GM10266 (cell line): Measurements from ENCODE around the gene GSE1.

Experiments used
- DNase-seq: peaks from one replicate; pipeline ENCODE4 v3.0.0; 2012; ENCODE audit errors: extremely low spot score
- TF ChIP-seq, protein P1 (sequence below): IDR thresholded peaks from 2 replicates; pipeline ENCODE4 v1.5.1; 2012; ENCODE audit warnings: mild to moderate bottlenecking, low read depth; ENCODE audit not compliant: control insufficient read depth, insufficient read depth; ENCODE audit errors: missing control alignments

Gene GSE1

DNA sequence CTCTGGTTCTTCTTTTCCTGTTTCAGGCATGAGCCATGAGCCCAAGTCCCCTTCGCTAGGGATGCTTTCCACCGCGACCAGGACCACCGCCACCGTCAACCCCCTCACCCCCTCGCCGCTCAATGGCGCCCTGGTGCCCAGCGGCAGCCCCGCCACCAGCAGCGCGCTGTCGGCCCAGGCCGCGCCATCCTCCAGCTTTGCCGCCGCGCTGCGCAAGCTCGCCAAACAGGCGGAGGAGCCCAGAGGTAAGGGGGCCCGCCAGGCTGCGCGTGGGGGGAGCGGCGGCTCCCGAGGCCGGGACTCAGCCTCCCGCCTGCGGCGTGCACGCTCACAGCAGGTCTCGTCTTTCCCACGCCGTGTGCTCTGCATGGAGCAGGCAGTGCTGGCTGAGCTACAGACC is 20.8 kb downstream of the GSE1 start:
- DNase-seq, result no peak
- TF ChIP-seq, protein P1, sequence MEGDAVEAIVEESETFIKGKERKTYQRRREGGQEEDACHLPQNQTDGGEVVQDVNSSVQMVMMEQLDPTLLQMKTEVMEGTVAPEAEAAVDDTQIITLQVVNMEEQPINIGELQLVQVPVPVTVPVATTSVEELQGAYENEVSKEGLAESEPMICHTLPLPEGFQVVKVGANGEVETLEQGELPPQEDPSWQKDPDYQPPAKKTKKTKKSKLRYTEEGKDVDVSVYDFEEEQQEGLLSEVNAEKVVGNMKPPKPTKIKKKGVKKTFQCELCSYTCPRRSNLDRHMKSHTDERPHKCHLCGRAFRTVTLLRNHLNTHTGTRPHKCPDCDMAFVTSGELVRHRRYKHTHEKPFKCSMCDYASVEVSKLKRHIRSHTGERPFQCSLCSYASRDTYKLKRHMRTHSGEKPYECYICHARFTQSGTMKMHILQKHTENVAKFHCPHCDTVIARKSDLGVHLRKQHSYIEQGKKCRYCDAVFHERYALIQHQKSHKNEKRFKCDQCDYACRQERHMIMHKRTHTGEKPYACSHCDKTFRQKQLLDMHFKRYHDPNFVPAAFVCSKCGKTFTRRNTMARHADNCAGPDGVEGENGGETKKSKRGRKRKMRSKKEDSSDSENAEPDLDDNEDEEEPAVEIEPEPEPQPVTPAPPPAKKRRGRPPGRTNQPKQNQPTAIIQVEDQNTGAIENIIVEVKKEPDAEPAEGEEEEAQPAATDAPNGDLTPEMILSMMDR, result no peak

DNA sequence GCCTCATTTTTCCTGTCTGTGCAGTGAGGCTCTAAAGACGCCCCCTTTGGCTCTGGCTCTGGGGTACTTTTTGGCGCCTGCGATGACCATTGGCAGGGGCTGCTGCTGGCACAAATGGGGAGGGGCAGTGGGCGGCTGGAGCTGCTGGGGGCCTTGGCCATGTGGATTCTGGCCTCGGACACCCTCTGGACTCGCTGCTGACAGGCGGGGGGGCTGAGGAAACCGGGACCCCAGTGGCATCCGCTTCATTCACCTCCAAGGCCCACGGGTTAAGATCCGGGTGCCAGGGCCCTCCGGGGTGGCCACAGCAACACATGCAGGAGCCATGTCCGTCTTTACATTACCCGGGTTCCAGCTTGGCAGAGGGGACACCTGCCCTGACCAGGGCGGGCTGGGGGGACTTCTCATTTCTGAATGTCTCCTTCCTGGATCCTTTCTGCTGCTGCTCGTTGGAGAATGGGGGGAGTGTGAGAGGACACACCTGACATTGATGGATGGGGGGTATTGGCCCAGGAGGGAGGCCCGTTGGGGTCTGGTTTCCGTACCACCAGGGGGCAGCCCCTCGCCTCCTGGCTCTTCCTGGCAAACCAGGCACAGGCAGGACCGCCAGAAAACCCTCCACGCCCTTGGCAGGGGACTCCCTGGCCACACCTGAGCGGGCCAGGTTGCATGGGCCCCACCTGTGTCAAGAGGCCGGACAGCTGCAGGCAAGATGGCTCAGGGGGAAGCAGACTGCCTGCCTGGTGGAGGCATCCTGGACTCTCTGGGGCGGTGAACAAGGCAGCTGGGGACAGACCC is 21.8 kb downstream of the GSE1 start:
- DNase-seq, result no peak
- TF ChIP-seq, protein P1, result no peak

DNA sequence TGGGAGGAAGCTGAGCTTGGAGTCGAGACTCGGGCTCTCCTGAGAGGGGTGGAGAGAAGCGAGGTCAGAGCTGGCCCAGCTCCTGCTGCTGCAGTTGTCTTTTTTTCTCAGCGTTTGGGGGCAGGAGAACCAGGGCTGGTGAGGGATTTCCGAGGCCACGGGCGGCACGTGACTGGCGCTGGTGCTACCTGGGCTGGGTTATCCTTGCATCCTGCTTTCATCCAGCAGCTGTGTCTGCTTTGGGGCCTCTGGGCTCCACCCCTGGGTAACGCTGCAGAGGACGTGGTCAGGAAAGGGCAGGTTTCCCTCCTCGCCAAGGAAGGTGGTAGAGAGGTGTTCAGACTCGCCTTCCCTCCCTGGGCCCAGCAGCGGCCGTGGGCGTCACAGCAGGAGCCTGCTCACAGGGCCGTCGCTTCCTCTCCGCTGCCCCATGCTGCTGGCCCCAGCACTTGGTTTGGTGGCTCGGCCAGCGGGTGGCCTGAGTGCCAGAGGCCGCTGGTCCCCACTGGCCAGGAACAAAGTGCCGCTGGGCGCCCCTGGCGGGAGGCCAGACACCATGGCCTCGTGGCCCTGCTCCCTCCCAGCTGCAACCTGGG is 22.5 kb downstream of the GSE1 start:
- TF ChIP-seq, protein P1, result no peak
- no peak for DNase-seq

DNA sequence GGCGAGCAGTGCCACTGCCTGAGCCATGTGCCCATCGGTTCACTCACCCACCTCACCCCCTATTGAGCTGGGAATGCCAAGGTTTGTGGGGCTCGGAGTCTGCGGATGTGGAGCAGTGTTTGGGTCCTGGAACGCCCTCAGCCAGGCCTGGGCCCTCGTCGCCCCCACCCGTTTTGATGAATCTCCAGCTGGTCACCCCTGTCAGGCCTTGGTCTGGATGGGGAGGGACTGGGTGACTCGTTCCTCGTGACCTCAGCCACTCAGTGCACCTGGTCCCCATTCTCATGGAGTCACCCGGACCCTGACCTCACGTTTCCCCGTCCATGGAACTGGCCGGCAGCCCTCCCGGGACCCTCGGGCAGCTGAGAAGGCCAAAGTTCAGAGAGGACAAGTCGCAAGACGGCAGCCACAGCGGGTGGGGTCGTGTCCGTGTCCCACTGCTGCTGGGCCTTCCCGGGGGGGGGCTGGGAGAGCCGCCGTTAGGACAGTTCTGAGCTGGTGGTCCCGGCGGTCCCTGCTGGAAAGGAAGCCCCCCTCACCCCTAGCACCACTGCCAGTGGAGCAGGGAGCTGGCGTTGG is 23.2 kb downstream of the GSE1 start:
- TF ChIP-seq, protein P1, result no peak
- DNase-seq, result no peak

DNA sequence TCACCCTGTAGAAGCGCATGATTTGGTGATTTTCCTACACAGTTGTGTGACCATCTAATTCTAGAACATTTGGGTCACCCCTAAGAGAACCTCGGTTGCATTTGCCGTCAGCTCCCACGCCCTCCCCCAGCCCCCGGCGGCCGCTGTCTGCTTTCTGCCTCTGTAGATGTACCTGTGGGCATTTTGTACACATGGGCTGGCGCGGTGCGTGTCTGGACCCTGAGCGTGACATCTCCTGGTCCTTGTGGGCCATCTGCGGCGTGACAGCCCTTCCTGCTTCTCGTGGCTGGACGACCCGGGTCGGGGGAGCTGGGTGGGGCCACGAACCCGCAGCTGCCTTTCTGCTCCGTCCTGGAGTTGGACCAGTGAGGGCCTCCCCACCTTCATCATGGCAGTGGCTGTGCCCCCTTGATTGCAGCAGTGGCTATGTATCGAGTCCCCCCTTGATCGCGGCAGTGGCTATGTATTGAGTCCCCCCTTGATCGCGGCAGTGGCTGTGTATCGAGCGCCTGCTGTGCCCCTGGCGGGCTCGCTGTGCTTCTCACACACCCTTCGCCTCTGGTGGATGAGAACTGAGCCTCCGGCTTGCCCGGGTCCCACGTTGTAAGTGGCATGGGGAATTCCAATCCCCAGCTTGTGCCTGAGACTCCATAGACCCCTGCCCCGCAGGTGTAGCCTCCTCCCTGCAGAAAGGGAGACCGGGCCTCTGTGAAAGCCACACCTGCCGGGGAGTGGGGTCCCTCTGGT is 24.1 kb downstream of the GSE1 start:
- TF ChIP-seq, protein P1, result no peak
- no peak for DNase-seq

DNA sequence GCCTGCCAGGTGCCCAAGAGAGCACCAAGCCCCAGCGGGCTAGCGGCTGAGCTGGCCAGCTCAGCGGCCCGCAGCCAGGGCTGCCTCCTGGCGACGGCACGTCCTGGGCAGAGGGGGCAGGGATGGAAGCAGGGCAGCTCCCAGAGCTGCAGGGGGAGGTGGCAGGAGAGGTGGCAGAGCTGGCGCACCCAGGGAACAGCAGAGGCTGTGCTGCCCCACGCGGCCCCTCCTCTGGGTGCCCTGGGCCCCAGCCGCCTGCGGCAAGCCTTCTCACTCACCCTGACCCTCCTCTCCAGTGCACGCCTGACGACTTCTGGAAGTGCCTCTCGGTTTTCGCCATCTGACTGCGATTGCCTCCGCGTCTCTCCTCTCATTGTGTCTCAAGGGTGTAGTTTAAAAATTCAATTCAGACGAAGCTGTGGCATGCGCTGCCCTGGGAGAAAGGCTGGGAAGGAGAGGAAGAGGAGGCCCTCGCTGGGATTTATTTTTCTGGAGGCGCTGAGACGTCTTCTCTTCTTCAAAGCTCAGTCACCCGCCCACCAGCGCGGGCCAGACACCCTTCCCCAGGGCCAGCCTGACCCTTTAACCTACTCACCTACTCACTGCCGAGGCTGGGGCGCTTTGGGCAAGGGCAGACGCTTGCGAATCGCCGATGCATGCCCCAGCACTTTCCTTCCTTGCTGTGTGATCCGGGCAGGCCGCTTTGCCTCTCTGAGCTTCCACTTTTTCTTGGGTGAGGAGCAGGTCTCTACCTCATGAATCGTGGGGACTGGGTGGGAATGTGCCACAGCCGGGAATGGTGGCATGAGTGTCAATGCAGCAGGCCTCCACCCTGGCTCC is 24.9 kb downstream of the GSE1 start:
- DNase-seq, result no peak
- TF ChIP-seq, protein P1, result no peak
